B cell (primary cell): Measurements from ENCODE around the gene ARHGEF4. TPM values are rescaled to one million over a fixed set of nuclear protein-coding genes. Genes with fewer than 3 reads are reported as not detected.

Experiments
- ATAC-seq: fragments of 200-7000 bp; cut with Tn5 transposase; one replicate; pipeline ENCODE4 v1.10.0; 2021; ENCODE audit warnings: low read depth, mild to moderate bottlenecking, moderate number of reproducible peaks, moderate library complexity
- CTCF ChIA-PET: fragments of 350-600 bp; sonication (Branson Sonifier 250); formaldehyde crosslinking; loops from one replicate; lab custom pipeline; 2021; ENCODE audit warnings: antibody characterized with exemption, inconsistent platforms; lab: Charles Lee
- POLR2A ChIA-PET: fragments of 350-600 bp; sonication (Branson Sonifier 250); formaldehyde crosslinking; loops from one replicate; lab custom pipeline; 2021; ENCODE audit warnings: antibody characterized with exemption; lab: Charles Lee
- DNase-seq: peaks from one replicate; pipeline ENCODE4 v3.0.0; 2013
- H2AFZ ChIP-seq: 2 replicates; pipeline ENCODE4 v1.6.1; 2012; ENCODE audit warnings: mild to moderate bottlenecking, low read depth, low read length; ENCODE audit not compliant: insufficient read depth, poor library complexity, severe bottlenecking
- H3K27ac ChIP-seq, 2 donors: 1 replicate in 1 of 2; 2 replicates in 1 of 2; pipeline ENCODE4 v1.5.1; 2012 to 2013; ENCODE audit warnings: low read length in 2 of 2, mild to moderate bottlenecking in 2 of 2, moderate library complexity in 1 of 2
- H3K27me3 ChIP-seq, 4 experiments: fragments of 200-600 bp in 1 of 4; sonication (generic) in 1 of 4; replicated peaks in 1 of 4; 1 replicate in 2 of 4; 2 replicates in 2 of 4; pipeline versions ENCODE4 v1.6.1 to v1.7.0; 2013 to 2016; ENCODE audit warnings: low read length in 3 of 4, mild to moderate bottlenecking in 2 of 4, mixed read lengths in 1 of 4, moderate library complexity in 1 of 4; ENCODE audit not compliant: insufficient read depth in 4 of 4, control insufficient read depth in 3 of 4; ENCODE audit errors: control extremely low read depth in 1 of 4
- H3K36me3 ChIP-seq, 2 experiments: replicated peaks in 1 of 2; 1 replicate in 1 of 2; 2 replicates in 1 of 2; pipeline versions ENCODE4 v1.6.1 to v1.7.1; 2013; ENCODE audit warnings: low read length in 1 of 2; ENCODE audit not compliant: insufficient read depth in 2 of 2, control insufficient read depth in 1 of 2; ENCODE audit errors: control extremely low read depth in 1 of 2, extremely low read depth in 1 of 2
- H3K4me1 ChIP-seq, 2 donors: fragments of 200-600 bp in 1 of 2; sonication (generic) in 1 of 2; 1 replicate in 1 of 2; 2 replicates in 1 of 2; pipeline versions ENCODE4 v1.5.1 to v1.6.1; 2013 to 2017; ENCODE audit warnings: low read length in 2 of 2; ENCODE audit not compliant: control insufficient read depth in 2 of 2, insufficient read depth in 2 of 2
- H3K4me2 ChIP-seq: replicated peaks from 2 replicates; pipeline ENCODE3; 2012; ENCODE audit warnings: mild to moderate bottlenecking, low read depth, low read length; ENCODE audit not compliant: poor library complexity, severe bottlenecking
- H3K4me3 ChIP-seq, 5 experiments: fragments of 200-600 bp in 1 of 5; sonication (generic) in 1 of 5; 1 replicate in 3 of 5; 2 replicates in 2 of 5; pipeline versions ENCODE4 v1.5.1 to v1.7.0; 2011 to 2016; ENCODE audit warnings: low read length in 4 of 5, mild to moderate bottlenecking in 4 of 5, low read depth in 2 of 5, control low read depth in 1 of 5, moderate library complexity in 1 of 5; ENCODE audit not compliant: insufficient read depth in 1 of 5; ENCODE audit errors: control extremely low read depth in 1 of 5, extremely low read depth in 1 of 5
- H3K79me2 ChIP-seq: fragments of 200-600 bp; sonication (generic); one replicate; pipeline ENCODE4 v1.6.0; 2016; ENCODE audit warnings: low read length; ENCODE audit not compliant: control insufficient read depth, insufficient read depth
- H3K9ac ChIP-seq: fragments of 200-600 bp; sonication (generic); 2 replicates; pipeline ENCODE4 v1.6.1; 2017; ENCODE audit warnings: mild to moderate bottlenecking, low read length, moderate library complexity
- H3K9me3 ChIP-seq, 3 donors: one replicate each; pipeline versions ENCODE4 v1.6.1 to v1.7.1; 2013; ENCODE audit warnings: low read length in 2 of 3; ENCODE audit not compliant: control insufficient read depth in 2 of 3, insufficient read depth in 1 of 3; ENCODE audit errors: control extremely low read depth in 1 of 3
- H4K20me1 ChIP-seq: 2 replicates; pipeline ENCODE4 v1.6.0; 2012; ENCODE audit warnings: mild to moderate bottlenecking, low read length; ENCODE audit not compliant: insufficient read depth, control insufficient read depth, poor library complexity, severe bottlenecking
- H3K27ac Mint-ChIP-seq: one replicate; pipeline ENCODE4 v1.8.0; 2021; ENCODE audit warnings: mixed read lengths
- H3K27me3 Mint-ChIP-seq: one replicate; pipeline ENCODE4 v1.8.0; 2021; ENCODE audit warnings: mixed read lengths
- H3K4me1 Mint-ChIP-seq: one replicate; pipeline ENCODE4 v1.8.0; 2021; ENCODE audit warnings: mixed read lengths
- H3K4me3 Mint-ChIP-seq: one replicate; pipeline ENCODE4 v1.8.0; 2021; ENCODE audit warnings: mixed read lengths
- H3K9me3 Mint-ChIP-seq: one replicate; pipeline ENCODE4 v1.8.0; 2022; ENCODE audit warnings: mixed read lengths; ENCODE audit not compliant: insufficient read depth
- EZH2 ChIP-seq: IDR thresholded peaks from 2 replicates; pipeline ENCODE4 v1.6.1; 2012; ENCODE audit warnings: borderline replicate concordance, low read depth, mild to moderate bottlenecking, moderate library complexity, low read length; ENCODE audit not compliant: insufficient read depth, poor library complexity, severe bottlenecking
- WGBS: methylation state at CpG from one replicate; pipeline ENCODE4 v1.1.5; 2013; ENCODE audit warnings: missing lambda C conversion rate; ENCODE audit not compliant: insufficient coverage; 5-methylcytosine and 5-hydroxymethylcytosine counted together
- intact Hi-C: fragments of 100-400 bp; cut with micrococcal nuclease; formaldehyde crosslinking; loops from one replicate; pipeline ENCODE4 v1.10.0; 2022
- polyA plus RNA-seq: library from polyadenylated mRNA; depleted of rRNA; stranded (reverse); fragments of >200 nt; gene quantifications from 2 replicates; pipeline ENCODE4 v1.2.3, GENCODE V29; 2012
- total RNA-seq, 2 donors: library from RNA; stranded (reverse); fragments of 120-200 nt in 1 of 2; gene quantifications; 1 replicate in 1 of 2; 2 replicates in 1 of 2; pipeline versions ENCODE4 v1.2.3 to v1.2.4, GENCODE V29; 2013 to 2022
- TF ChIP-seq, protein P1 (sequence below): fragments of 200-600 bp; IDR thresholded peaks from one replicate; pipeline ENCODE4 v1.8.0; 2022; ENCODE audit warnings: antibody characterized with exemption, mild to moderate bottlenecking

The ARHGEF4 gene
- total and polyA plus RNA-seq, 2 donors (not counting 1 experiment from before 2014, with no cell fraction given) = 2.1 TPM; not detected in 1

DNA sequence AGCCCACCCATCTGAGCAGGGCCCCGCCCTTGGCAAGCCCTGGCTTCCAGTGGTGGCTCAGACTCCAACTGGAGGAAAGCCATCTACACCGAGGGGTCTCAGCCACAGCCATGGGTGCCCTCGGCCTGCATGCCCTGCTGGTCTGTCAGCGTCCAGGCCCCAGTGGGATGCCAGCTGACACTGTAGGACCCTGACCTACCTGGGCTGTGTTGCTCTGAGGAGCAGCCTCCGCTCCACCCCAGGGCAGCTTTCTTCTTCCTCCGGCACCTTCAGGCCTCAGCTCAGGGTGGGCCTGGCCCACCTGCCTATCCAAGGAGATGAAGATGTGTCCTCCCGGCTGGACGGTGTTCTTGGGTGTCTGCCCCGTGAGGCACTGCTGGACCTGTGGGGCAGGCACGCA, 13.9 kb upstream of the ARHGEF4 start:
- H3K27ac Mint-ChIP-seq = no peak overlapping the region
- H3K9ac ChIP-seq = no peak overlapping the region
- H3K9me3 Mint-ChIP-seq = no peaks in the 10 kb centered on the region
- H3K4me3 ChIP-seq = no peak overlapping the region
- no peak for DNase-seq
- no peak overlapping the region for H3K27ac ChIP-seq
- H3K36me3 ChIP-seq = no peaks in the 10 kb centered on the region
- peaks cover 16% of the 10 kb centered on the region for H3K4me1 Mint-ChIP-seq
- H2AFZ ChIP-seq = no peak overlapping the region
- ChIA-PET CTCF (no interaction called here), POLR2A (interaction anchor here (0.6 kb wide), 1 partner anchor 643 kb away, joined by 6 read pairs; no protein-coding TSS in a partner anchor)
- no peaks in the 10 kb centered on the region for H3K27me3 ChIP-seq
- peaks cover 0 to 17% of the 10 kb centered on the region in 2 donors for H3K4me1 ChIP-seq
- H3K4me3 Mint-ChIP-seq = no peak overlapping the region
- TF ChIP-seq EZH2 = no peak
- TF ChIP-seq, protein P1, sequence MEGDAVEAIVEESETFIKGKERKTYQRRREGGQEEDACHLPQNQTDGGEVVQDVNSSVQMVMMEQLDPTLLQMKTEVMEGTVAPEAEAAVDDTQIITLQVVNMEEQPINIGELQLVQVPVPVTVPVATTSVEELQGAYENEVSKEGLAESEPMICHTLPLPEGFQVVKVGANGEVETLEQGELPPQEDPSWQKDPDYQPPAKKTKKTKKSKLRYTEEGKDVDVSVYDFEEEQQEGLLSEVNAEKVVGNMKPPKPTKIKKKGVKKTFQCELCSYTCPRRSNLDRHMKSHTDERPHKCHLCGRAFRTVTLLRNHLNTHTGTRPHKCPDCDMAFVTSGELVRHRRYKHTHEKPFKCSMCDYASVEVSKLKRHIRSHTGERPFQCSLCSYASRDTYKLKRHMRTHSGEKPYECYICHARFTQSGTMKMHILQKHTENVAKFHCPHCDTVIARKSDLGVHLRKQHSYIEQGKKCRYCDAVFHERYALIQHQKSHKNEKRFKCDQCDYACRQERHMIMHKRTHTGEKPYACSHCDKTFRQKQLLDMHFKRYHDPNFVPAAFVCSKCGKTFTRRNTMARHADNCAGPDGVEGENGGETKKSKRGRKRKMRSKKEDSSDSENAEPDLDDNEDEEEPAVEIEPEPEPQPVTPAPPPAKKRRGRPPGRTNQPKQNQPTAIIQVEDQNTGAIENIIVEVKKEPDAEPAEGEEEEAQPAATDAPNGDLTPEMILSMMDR = no peak
- peaks cover 8% of the 10 kb centered on the region for H3K27me3 Mint-ChIP-seq
- intact Hi-C loops = no loop called here
- no peaks in the 10 kb centered on the region for H3K9me3 ChIP-seq
- ATAC-seq = no peak
- no peaks in the 10 kb centered on the region for H4K20me1 ChIP-seq
- no peaks in the 10 kb centered on the region for H3K79me2 ChIP-seq
- 97% methylated on average over 10 of the region's 10 CpGs for WGBS
- no peak overlapping the region for H3K4me2 ChIP-seq

DNA sequence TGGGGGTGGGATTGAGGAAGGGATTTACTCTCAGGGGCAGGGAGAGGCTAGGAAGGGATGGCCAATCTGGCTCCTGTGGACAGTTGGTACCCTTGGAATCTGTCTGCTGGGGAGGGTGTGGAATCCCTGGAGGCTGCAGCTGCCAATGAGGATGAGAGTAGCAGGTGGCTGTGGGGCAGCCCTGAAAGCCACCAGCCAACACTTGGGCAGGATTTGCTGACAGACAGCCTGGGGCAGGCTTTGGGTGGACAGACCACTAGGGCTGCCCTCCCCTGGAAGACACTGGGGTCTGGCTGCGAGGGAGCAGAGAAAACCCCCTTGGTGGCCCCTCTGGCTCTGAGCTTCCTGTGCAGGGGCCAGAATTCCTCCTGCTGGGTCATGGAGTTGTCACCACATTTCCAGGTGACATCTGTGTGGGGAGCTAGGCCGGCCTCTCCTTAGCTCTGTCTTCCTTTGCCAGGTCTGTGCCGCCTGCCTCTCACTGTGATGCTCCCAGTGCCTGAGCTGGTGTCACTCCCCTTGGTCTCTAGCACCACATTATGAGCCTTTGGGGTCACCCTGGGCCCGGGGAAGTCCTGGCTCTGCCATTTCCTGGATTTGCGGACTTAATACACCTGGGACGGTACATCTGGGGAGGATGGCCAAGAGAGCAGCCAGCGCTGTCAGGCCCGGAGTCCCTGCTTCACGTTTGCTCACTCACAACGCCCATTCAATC, 13.4 kb upstream of the ARHGEF4 start:
- ATAC-seq = no peak
- Histone ChIP-seq H3K9me3 (no peaks in the 10 kb centered on the region), H3K36me3 (no peaks in the 10 kb centered on the region), H3K27ac (no peak overlapping the region), H3K27me3 (no peaks in the 10 kb centered on the region), H3K4me1 (peaks cover 0 to 17% of the 10 kb centered on the region in 2 donors), H3K79me2 (no peaks in the 10 kb centered on the region), H3K4me3 (no peak overlapping the region), H2AFZ (no peak overlapping the region), H3K4me2 (no peak overlapping the region), H4K20me1 (no peaks in the 10 kb centered on the region), H3K9ac (no peak overlapping the region)
- H3K4me3 Mint-ChIP-seq = no peak overlapping the region
- WGBS = 80% methylated on average over 9 of the region's 10 CpGs
- no peaks in the 10 kb centered on the region for H3K9me3 Mint-ChIP-seq
- H3K27me3 Mint-ChIP-seq = peaks cover 8% of the 10 kb centered on the region
- POLR2A ChIA-PET = interaction anchor here (0.6 kb wide), 1 partner anchor 643 kb away, joined by 6 read pairs; no protein-coding TSS in a partner anchor
- intact Hi-C loops = no loop called here
- CTCF ChIA-PET = interaction anchor here (1.9 kb wide), 2 partner anchors 26 to 50 kb away, joined by 10 to 15 read pairs; no protein-coding TSS in a partner anchor
- DNase-seq = no peak
- peak overlapping the region; percentile 89 for H3K27ac Mint-ChIP-seq
- H3K4me1 Mint-ChIP-seq = peaks cover 16% of the 10 kb centered on the region
- TF ChIP-seq, protein P1 = no peak
- no peak for TF ChIP-seq EZH2
